ENCODE data around the gene ZNFX1. TPM values are rescaled to one million over a fixed set of nuclear protein-coding genes. Genes with fewer than 3 reads are reported as not detected.

ZNFX1 gene
- polyA plus RNA-seq, 2 of the 4 experiments (the other 2 are of a cell fraction): 6.0 to 11.5 TPM

DNA sequence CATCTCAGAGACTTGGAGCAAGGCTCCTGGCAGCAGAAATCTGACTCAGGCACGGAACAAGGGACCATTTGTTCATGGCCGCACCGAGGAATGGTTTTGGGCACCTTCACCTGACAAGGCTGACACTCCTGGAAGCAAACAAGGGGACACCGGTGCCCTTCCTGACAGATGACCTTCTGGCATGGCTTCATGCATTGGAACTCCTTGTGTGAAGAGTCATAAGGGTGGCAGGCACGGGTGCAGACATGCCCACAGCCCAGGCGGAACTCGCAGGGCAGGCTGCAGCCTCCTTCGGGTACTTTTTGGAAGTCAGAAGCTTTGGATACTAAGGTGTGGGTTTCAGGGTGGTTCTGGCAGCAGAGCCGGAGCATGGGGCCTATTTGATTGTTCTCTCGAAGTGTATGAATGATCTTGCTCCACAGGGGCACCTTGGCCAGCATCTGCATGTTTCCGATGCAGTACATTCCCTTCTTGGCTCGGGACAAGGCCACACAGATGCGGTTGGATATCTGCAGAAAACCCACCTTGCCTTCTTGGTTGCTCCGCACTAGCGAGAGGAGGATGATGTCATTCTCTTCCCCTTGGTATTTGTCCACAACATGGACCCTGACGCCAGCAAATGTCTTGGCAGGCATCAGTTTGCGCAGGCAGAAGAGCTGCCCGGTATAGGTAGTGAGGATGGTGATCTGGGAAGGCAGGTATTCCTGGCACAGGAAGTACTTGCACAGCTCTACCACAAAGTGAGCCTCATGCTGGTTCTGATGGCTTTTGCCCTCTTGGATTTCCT, 28.8 kb downstream of the ZNFX1 start:
- ChIA-PET POLR2A (interaction anchor here (1.5 kb wide), 1 partner anchor 30 kb away, joined by 4 read pairs; the partner anchor contains the start of gene DDX27), CTCF (interaction anchor here (0.6 to 1.3 kb wide), 2 partner anchors 43 to 116 kb away, joined by 3 read pairs; no protein-coding TSS in a partner anchor)
- Histone ChIP-seq H3K9me3 (no peaks in the 10 kb centered on the region), H3K4me3 (no peak overlapping the region), H3K4me2 (no peak overlapping the region), H3K27ac (no peak overlapping the region), H3K4me1 (no peaks in the 10 kb centered on the region)
- 93% methylated on average over 18 of the region's 18 CpGs for WGBS (ENCODE audit: missing lambda C conversion rate)
- no peak for FAIRE-seq
- TF ChIP-seq, protein P1, sequence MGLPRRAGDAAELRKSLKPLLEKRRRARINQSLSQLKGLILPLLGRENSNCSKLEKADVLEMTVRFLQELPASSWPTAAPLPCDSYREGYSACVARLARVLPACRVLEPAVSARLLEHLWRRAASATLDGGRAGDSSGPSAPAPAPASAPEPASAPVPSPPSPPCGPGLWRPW (IDR thresholded peaks at IDR 0.05): no peak
- TF ChIP-seq ZSCAN20 (CRISPR knock-in tag; IDR thresholded peaks at IDR 0.05) (no peak), JUNB (IDR thresholded peaks at IDR 0.05) (no peak), JUN (IDR thresholded peaks at IDR 0.05) (no peak), EHF (CRISPR knock-in tag; IDR thresholded peaks at IDR 0.05) (no peak), HDAC2 (IDR thresholded peaks at IDR 0.05) (no peak), EP300 (IDR thresholded peaks at IDR 0.05) (no peak), SMC3 (IDR thresholded peaks at IDR 0.05) (no peak), RARB (CRISPR knock-in tag; IDR thresholded peaks at IDR 0.05) (no peak), ESRRA (IDR thresholded peaks at IDR 0.05; ENCODE audit: borderline replicate concordance, low read length) (no peak), PHF8 (IDR thresholded peaks at IDR 0.05; ENCODE audit: borderline replicate concordance, low read depth) (no peak), RFX5 (IDR thresholded peaks at IDR 0.05) (no peak), RNF2 (IDR thresholded peaks at IDR 0.05; ENCODE audit: borderline replicate concordance, low read depth) (no peak), HEYL (CRISPR knock-in tag; IDR thresholded peaks at IDR 0.05) (no peak)
- TF ChIP-seq, protein P2, sequence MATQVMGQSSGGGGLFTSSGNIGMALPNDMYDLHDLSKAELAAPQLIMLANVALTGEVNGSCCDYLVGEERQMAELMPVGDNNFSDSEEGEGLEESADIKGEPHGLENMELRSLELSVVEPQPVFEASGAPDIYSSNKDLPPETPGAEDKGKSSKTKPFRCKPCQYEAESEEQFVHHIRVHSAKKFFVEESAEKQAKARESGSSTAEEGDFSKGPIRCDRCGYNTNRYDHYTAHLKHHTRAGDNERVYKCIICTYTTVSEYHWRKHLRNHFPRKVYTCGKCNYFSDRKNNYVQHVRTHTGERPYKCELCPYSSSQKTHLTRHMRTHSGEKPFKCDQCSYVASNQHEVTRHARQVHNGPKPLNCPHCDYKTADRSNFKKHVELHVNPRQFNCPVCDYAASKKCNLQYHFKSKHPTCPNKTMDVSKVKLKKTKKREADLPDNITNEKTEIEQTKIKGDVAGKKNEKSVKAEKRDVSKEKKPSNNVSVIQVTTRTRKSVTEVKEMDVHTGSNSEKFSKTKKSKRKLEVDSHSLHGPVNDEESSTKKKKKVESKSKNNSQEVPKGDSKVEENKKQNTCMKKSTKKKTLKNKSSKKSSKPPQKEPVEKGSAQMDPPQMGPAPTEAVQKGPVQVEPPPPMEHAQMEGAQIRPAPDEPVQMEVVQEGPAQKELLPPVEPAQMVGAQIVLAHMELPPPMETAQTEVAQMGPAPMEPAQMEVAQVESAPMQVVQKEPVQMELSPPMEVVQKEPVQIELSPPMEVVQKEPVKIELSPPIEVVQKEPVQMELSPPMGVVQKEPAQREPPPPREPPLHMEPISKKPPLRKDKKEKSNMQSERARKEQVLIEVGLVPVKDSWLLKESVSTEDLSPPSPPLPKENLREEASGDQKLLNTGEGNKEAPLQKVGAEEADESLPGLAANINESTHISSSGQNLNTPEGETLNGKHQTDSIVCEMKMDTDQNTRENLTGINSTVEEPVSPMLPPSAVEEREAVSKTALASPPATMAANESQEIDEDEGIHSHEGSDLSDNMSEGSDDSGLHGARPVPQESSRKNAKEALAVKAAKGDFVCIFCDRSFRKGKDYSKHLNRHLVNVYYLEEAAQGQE (IDR thresholded peaks at IDR 0.05): no peak
- TF ChIP-seq, protein P3, sequence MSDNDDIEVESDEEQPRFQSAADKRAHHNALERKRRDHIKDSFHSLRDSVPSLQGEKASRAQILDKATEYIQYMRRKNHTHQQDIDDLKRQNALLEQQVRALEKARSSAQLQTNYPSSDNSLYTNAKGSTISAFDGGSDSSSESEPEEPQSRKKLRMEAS (IDR thresholded peaks at IDR 0.05): no peak
- TF ChIP-seq, protein P4, sequence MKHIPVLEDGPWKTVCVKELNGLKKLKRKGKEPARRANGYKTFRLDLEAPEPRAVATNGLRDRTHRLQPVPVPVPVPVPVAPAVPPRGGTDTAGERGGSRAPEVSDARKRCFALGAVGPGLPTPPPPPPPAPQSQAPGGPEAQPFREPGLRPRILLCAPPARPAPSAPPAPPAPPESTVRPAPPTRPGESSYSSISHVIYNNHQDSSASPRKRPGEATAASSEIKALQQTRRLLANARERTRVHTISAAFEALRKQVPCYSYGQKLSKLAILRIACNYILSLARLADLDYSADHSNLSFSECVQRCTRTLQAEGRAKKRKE (CRISPR knock-in tag; IDR thresholded peaks at IDR 0.05; ENCODE audit: low read depth): no peak
- TF ChIP-seq, protein P5, sequence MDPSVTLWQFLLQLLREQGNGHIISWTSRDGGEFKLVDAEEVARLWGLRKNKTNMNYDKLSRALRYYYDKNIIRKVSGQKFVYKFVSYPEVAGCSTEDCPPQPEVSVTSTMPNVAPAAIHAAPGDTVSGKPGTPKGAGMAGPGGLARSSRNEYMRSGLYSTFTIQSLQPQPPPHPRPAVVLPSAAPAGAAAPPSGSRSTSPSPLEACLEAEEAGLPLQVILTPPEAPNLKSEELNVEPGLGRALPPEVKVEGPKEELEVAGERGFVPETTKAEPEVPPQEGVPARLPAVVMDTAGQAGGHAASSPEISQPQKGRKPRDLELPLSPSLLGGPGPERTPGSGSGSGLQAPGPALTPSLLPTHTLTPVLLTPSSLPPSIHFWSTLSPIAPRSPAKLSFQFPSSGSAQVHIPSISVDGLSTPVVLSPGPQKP (IDR thresholded peaks at IDR 0.05; ENCODE audit: low read depth, low read length): no peak
- DNase-seq (ENCODE audit: low read depth in 1 of 2, low spot score in 1 of 2): no peak
- no peak for ATAC-seq

DNA sequence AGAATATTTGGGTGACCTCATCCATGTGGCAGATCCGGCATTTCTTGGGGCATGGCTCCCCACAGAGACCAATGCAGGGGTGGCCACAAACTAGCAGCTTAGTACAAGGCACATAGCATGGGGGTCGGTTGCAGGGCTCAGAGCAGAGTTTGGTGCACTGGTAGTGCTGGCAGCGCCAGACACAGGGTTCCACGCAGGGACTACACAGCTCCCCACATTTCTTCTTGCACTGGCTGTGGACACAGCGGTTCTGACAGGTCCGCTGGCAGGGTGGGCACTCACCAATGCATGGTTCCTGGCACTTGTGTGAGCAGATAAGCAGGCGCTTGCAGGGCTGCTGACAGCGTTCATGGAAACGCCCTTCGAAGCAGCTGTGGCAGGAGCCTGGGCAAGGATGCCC, 29.6 kb downstream of the ZNFX1 start:
- 95% methylated on average over 10 of the region's 10 CpGs for WGBS (ENCODE audit: missing lambda C conversion rate)
- Histone ChIP-seq H3K4me3 (no peak overlapping the region), H3K9me3 (no peaks in the 10 kb centered on the region), H3K4me2 (no peak overlapping the region), H3K27ac (no peak overlapping the region), H3K4me1 (no peaks in the 10 kb centered on the region)
- ChIA-PET POLR2A (no interaction called here), CTCF (interaction anchor here (0.6 to 3.5 kb wide), 5 partner anchors 11 to 236 kb away, joined by 3 to 24 read pairs (median 12); no protein-coding TSS in a partner anchor)
- no peak for FAIRE-seq
- no peak for DNase-seq (ENCODE audit: low read depth in 1 of 2, low spot score in 1 of 2)
- ATAC-seq: no peak; a peak in 1 of 6 replicates
- no peak for TF ChIP-seq MYC (IDR thresholded peaks at IDR 0.05; ENCODE audit: borderline replicate concordance, low read length)
- no peak for TF ChIP-seq POLR2AphosphoS2 (conservative IDR thresholded peaks at IDR 0.05; ENCODE audit: low read length)
- no peak for TF ChIP-seq CHD2 (IDR thresholded peaks at IDR 0.05; ENCODE audit: low read length, partially characterized antibody)
- no peak for TF ChIP-seq JUN (IDR thresholded peaks at IDR 0.05)
- no peak for TF ChIP-seq CEBPB (IDR thresholded peaks at IDR 0.05)
- no peak for TF ChIP-seq HOXB13 (CRISPR knock-in tag; IDR thresholded peaks at IDR 0.05; ENCODE audit: low read depth)
- no peak for TF ChIP-seq ZNF302 (CRISPR knock-in tag; IDR thresholded peaks at IDR 0.05)
- TF ChIP-seq BHLHE40 (IDR thresholded peaks at IDR 0.05; ENCODE audit: low read depth, low read length): no peak
- no peak for TF ChIP-seq SMC3 (IDR thresholded peaks at IDR 0.05)
- TF ChIP-seq CBX8 (IDR thresholded peaks at IDR 0.05): no peak
- TF ChIP-seq RAD21 (conservative IDR thresholded peaks at IDR 0.05 in 1 of 2, IDR thresholded peaks at IDR 0.05 in 1 of 2): no peak
- TF ChIP-seq HOXA7 (CRISPR knock-in tag; IDR thresholded peaks at IDR 0.05): no peak
- no peak for TF ChIP-seq NR3C1 (IDR thresholded peaks at IDR 0.05)
- TF ChIP-seq, protein P6, sequence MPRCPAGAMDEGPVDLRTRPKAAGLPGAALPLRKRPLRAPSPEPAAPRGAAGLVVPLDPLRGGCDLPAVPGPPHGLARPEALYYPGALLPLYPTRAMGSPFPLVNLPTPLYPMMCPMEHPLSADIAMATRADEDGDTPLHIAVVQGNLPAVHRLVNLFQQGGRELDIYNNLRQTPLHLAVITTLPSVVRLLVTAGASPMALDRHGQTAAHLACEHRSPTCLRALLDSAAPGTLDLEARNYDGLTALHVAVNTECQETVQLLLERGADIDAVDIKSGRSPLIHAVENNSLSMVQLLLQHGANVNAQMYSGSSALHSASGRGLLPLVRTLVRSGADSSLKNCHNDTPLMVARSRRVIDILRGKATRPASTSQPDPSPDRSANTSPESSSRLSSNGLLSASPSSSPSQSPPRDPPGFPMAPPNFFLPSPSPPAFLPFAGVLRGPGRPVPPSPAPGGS (IDR thresholded peaks at IDR 0.05): no peak
- TF ChIP-seq TFCP2L1 (CRISPR knock-in tag; IDR thresholded peaks at IDR 0.05): no peak
- no peak for TF ChIP-seq EP300 (IDR thresholded peaks at IDR 0.05)
- TF ChIP-seq KDM5A (IDR thresholded peaks at IDR 0.05): no peak
